ENCODE results near the gene SNRPD1. TPM values are rescaled to one million over a fixed set of nuclear protein-coding genes. Genes with fewer than 3 reads are reported as not detected.

Gene SNRPD1
- total and polyA plus RNA-seq, 9 of the 15 experiments (the other 6 are each of a cell fraction or from before 2014, with no cell fraction given) = 186 to 1,063 (median 313) TPM

DNA sequence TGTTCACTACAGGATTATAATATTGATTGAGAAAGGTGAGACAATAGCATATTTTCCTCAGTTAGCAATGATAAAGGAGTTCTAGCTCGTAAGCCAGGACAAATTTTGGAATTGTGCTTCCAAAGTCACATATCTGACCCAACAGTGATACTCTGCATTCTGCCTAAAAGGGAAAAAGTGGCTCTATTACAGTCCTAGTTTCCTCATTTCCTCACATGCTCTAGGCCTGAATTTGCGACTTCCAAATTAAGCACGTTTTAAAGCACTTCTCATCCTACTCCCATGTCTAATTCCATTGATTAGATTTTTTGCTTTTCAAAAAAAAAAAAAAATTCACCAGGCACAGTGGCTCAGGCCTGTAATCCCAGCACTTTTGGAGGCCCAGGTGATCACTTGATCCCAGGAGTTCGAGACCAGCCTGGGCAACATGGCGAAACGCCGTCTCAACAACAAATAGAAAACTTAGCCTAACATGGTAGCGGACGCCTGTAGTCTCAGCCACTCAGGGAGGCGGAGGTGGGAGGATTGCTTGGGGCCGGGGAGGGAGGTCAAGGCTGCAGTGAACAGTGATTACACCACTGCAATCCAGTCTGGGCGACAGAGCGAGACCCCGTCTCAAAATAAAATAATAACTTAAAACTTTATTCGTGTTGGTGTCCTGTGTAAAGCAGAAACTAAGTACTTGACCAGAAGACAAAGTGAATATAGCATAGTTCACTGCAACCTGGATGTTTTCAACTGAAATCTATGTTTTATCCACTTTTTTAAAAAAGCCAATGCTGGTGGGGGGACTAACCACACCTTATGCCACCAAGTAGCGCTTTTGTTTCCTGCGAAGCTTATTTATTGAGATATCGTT is 13.2 kb upstream of the SNRPD1 start (continued):
- TF ChIP-seq, protein P1, sequence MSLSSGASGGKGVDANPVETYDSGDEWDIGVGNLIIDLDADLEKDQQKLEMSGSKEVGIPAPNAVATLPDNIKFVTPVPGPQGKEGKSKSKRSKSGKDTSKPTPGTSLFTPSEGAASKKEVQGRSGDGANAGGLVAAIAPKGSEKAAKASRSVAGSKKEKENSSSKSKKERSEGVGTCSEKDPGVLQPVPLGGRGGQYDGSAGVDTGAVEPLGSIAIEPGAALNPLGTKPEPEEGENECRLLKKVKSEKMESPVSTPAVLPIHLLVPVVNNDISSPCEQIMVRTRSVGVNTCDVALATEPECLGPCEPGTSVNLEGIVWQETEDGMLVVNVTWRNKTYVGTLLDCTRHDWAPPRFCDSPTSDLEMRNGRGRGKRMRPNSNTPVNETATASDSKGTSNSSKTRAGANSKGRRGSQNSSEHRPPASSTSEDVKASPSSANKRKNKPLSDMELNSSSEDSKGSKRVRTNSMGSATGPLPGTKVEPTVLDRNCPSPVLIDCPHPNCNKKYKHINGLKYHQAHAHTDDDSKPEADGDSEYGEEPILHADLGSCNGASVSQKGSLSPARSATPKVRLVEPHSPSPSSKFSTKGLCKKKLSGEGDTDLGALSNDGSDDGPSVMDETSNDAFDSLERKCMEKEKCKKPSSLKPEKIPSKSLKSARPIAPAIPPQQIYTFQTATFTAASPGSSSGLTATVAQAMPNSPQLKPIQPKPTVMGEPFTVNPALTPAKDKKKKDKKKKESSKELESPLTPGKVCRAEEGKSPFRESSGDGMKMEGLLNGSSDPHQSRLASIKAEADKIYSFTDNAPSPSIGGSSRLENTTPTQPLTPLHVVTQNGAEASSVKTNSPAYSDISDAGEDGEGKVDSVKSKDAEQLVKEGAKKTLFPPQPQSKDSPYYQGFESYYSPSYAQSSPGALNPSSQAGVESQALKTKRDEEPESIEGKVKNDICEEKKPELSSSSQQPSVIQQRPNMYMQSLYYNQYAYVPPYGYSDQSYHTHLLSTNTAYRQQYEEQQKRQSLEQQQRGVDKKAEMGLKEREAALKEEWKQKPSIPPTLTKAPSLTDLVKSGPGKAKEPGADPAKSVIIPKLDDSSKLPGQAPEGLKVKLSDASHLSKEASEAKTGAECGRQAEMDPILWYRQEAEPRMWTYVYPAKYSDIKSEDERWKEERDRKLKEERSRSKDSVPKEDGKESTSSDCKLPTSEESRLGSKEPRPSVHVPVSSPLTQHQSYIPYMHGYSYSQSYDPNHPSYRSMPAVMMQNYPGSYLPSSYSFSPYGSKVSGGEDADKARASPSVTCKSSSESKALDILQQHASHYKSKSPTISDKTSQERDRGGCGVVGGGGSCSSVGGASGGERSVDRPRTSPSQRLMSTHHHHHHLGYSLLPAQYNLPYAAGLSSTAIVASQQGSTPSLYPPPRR (CRISPR knock-in tag; IDR thresholded peaks at IDR 0.05; ENCODE audit: borderline replicate concordance) = no peak
- TF ChIP-seq ZNF584 (CRISPR knock-in tag; IDR thresholded peaks at IDR 0.05; ENCODE audit: low read depth) (no peak), ZBTB17 (CRISPR knock-in tag; IDR thresholded peaks at IDR 0.05) (no peak), RBM17 (IDR thresholded peaks at IDR 0.05; ENCODE audit: borderline replicate concordance, low read depth, low read length) (no peak), CHCHD3 (CRISPR knock-in tag; IDR thresholded peaks at IDR 0.05) (no peak), WHSC1 (IDR thresholded peaks at IDR 0.05; ENCODE audit: low read length) (no peak), PTRF (tag; IDR thresholded peaks at IDR 0.05) (no peak), MYBL2 (IDR thresholded peaks at IDR 0.05; ENCODE audit: low read depth) (no peak), MYBL2 (CRISPR knock-in tag; IDR thresholded peaks at IDR 0.05; ENCODE audit: borderline replicate concordance) (no peak), ZNF699 (CRISPR knock-in tag; IDR thresholded peaks at IDR 0.05; ENCODE audit: insufficient replicate concordance) (no peak), HNRNPH1 (optimal IDR thresholded peaks at IDR 0.05; ENCODE audit: low read depth, low read length) (no peak), PTTG1 (tag; IDR thresholded peaks at IDR 0.05; ENCODE audit: low read depth) (no peak), SOX6 (IDR thresholded peaks at IDR 0.05) (no peak), NR2C1 (IDR thresholded peaks at IDR 0.05) (no peak), NR2C1 (tag; IDR thresholded peaks at IDR 0.05) (no peak), TAF1 (IDR thresholded peaks at IDR 0.05; ENCODE audit: control insufficient read depth, extremely low read depth, insufficient read depth, low read length, severe bottlenecking) (peak; percentile 35), SMARCA4 (IDR thresholded peaks at IDR 0.05) (no peak), POLR2H (tag; IDR thresholded peaks at IDR 0.05; ENCODE audit: low read depth) (no peak; the same call in 1 of the 2 replicates), NFRKB (IDR thresholded peaks at IDR 0.05; ENCODE audit: low read depth) (peak; percentile 47; the same call in 1 of the 2 replicates), CAMTA2 (CRISPR knock-in tag; conservative IDR thresholded peaks at IDR 0.05) (no peak), ZBTB7A (IDR thresholded peaks at IDR 0.05; ENCODE audit: borderline replicate concordance, control insufficient read depth, low read depth, low read length) (no peak)
- TF ChIP-seq, protein P2, sequence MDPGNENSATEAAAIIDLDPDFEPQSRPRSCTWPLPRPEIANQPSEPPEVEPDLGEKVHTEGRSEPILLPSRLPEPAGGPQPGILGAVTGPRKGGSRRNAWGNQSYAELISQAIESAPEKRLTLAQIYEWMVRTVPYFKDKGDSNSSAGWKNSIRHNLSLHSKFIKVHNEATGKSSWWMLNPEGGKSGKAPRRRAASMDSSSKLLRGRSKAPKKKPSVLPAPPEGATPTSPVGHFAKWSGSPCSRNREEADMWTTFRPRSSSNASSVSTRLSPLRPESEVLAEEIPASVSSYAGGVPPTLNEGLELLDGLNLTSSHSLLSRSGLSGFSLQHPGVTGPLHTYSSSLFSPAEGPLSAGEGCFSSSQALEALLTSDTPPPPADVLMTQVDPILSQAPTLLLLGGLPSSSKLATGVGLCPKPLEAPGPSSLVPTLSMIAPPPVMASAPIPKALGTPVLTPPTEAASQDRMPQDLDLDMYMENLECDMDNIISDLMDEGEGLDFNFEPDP (CRISPR knock-in tag; IDR thresholded peaks at IDR 0.05) = no peak

Measured in K562 (cell line).